Embryonic facial prominence (tissue), 1 donor: Measurements from ENCODE around the gene LRP5.
A peak's percentile ranks its signal among the peaks of the same experiment; 100 is the strongest.
"Not testable (repeated sequence)": the region's sequence is repeated elsewhere in the genome, so short reads cannot be mapped to it uniquely, and the experiment has no call there.

ENCODE experiments used
- DNase-seq: peaks from one replicate; pipeline ENCODE4 v3.0.0-alpha.2; 2016; ENCODE audit errors: extremely low spot score

Gene LRP5

GRCh38 chr11:68440224-68440623 is 127.8 kb downstream of the LRP5 start:
- DNase-seq: no peak

- no peak for DNase-seq
Observed at GRCh38 chr11:68441466-68442230, 129.3 kb downstream of the LRP5 start.

- DNase-seq: no peak
Observed at GRCh38 chr11:68442433-68442832, 130.0 kb downstream of the LRP5 start.

DNA sequence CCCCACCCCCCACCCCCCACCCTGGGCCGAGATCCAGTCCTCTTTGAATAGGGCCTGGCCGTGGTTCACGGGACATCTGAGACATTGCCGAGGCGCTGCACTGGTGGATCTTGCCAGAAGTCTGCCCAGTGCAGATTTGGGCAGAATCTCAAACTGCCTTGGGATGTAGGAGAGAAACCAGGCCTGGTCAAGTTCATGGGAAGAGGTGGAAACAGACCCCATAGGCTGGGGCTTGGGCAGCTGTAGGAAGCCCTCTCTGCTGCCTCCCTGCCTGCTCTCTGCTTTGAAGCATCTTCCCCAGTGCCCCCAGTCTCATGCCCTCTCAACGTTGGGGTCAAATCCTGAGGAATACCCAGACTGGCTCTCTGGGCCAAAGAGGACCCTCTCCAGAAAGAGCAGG is 132.2 kb downstream of the LRP5 start:
- no peak for DNase-seq

- no peak for DNase-seq
Observed at GRCh38 chr11:68445531-68446035, 133.2 kb downstream of the LRP5 start.

- DNase-seq: no peak
Observed at GRCh38 chr11:68446046-68446725, 133.8 kb downstream of the LRP5 start.

GRCh38 chr11:68447015-68447801 is 134.8 kb downstream of the LRP5 start:
- no peak for DNase-seq

DNA sequence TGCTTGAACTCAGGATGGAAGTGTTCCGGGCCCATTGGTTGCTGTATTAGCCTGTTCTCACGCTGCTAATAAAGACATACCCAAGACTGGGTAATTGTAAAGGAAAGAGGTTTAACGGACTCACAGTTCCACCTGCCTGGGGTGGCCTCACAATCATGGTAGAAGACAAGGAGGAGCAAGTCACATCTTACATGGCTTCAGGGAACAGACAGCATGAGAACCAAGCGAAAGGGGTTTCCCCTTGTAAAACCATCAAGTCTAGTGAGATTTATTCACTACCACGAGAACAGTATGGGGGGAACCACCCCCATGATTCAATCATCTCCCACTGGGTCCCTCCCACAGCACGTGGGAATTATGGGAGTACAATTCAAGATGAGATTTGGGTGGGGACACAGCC is 135.5 kb downstream of the LRP5 start:
- not testable (repeated sequence) for DNase-seq

GRCh38 chr11:68448604-68449011 is 136.2 kb downstream of the LRP5 start:
- no peak for DNase-seq

- DNase-seq: no peak
Observed at GRCh38 chr11:68449951-68450350, 137.6 kb downstream of the LRP5 start.

- DNase-seq: no peak
Observed at GRCh38 chr11:68450711-68451110, 138.3 kb downstream of the LRP5 start.

DNA sequence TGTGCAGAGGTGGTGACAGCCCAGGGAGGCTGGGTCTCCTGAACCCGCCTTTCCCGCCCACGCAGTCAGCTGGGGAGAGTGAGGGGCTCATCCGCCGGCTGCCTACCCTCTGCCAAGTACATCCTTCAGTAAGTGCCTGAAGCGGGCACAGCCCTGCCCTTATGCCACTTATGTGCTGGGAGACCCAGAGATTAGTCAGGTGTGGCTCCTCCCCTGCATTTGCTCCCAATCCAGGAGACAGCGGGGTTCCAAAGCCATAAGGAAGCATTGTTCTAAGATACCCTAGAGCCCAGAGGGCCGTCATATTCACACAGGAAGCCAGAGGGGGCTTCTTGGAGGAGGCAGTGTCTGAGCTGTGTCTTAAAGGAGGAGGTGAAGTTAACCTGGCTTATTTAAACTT is 142.4 kb downstream of the LRP5 start:
- no peak for DNase-seq

GRCh38 chr11:68455485-68455884 is 143.1 kb downstream of the LRP5 start:
- DNase-seq: no peak

- DNase-seq: no peak
Observed at GRCh38 chr11:68457216-68457897, 145.0 kb downstream of the LRP5 start.

GRCh38 chr11:68457898-68458249 is 145.5 kb downstream of the LRP5 start:
- no peak for DNase-seq

GRCh38 chr11:68458340-68458739 is 145.9 kb downstream of the LRP5 start:
- DNase-seq: not testable (repeated sequence)

- peak; percentile 99 for DNase-seq
Observed at GRCh38 chr11:68459886-68460740, 147.7 kb downstream of the LRP5 start.

- DNase-seq: no peak
Observed at GRCh38 chr11:68460741-68461574, 148.6 kb downstream of the LRP5 start, which contains the start of gene PPP6R3. TSS of gene PPP6R3 (plus strand) at chr11:68460752. CDS start at chr11:68537665, 76,913 bp downstream.

DNA sequence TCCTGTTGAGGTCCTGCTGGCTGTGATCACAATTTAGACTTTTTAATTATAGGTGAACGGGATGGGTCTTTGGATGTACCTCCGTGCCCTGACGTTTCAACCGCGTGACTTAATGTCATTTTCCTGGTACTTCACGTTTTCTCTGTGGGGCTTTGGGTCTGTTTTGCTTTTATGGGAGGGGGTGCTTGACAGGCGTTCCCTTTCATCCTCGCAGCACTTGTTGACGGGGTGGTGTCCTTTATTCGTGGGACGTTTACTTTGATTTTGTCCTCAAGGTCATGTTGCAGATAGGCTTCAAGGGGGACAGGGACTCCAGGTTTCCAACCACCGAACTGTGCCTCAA is 149.2 kb downstream of the LRP5 start:
- DNase-seq: no peak

DNA sequence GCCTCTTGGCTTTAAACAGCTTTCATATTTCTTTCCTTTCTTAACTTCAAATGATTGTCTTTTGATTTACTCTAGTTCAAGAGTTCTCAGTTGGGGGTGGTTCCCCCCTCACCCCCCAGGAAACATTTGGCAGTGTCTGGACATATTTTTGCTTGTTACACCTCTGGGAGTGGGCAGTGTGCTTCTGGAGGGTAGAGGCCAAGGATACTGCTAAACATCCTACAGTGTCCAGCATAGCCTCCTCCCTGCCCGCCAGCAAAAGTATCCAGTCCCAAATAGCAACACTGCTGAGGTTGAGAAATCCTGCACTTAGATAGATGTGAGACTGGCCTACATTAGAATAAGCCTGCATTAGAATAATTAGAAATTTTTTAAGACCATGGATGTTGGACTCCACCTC is 151.3 kb downstream of the LRP5 start:
- no peak for DNase-seq
